Measurements from ENCODE around the gene PWWP2B.

The PWWP2B gene

GRCh38 chr10:132447446-132448247 is 50.6 kb downstream of the PWWP2B start:
- Histone ChIP-seq H2AFZ (ENCODE audit: low read depth, low read length) (no peak overlapping the region), H3K9me3 (ENCODE audit: low read length) (no peaks in the 10 kb centered on the region), H3K4me3 (ENCODE audit: low read length) (no peak overlapping the region), H3K27me3 (ENCODE audit: insufficient read depth, low read length) (no peaks in the 10 kb centered on the region), H3K4me1 (ENCODE audit: insufficient read depth, low read length) (peaks cover 12% of the 10 kb centered on the region), H3K36me3 (ENCODE audit: insufficient read depth, low read length) (no peaks in the 10 kb centered on the region)

- Histone ChIP-seq H3K4me1 (ENCODE audit: insufficient read depth, low read length) (peaks cover 17% of the 10 kb centered on the region), H3K9me3 (ENCODE audit: low read length) (no peaks in the 10 kb centered on the region), H2AFZ (ENCODE audit: low read depth, low read length) (no peak overlapping the region), H3K36me3 (ENCODE audit: insufficient read depth, low read length) (no peaks in the 10 kb centered on the region), H3K27me3 (ENCODE audit: insufficient read depth, low read length) (no peaks in the 10 kb centered on the region), H3K4me3 (ENCODE audit: low read length) (no peak overlapping the region)
These were observed 51.3 kb downstream of the PWWP2B start for GRCh38 chr10:132448248-132448731.

- no peaks in the 10 kb centered on the region for H3K9me3 ChIP-seq (ENCODE audit: low read length)
- no peaks in the 10 kb centered on the region for H3K36me3 ChIP-seq (ENCODE audit: insufficient read depth, low read length)
- no peaks in the 10 kb centered on the region for H3K27me3 ChIP-seq (ENCODE audit: insufficient read depth, low read length)
- peaks cover 17% of the 10 kb centered on the region for H3K4me1 ChIP-seq (ENCODE audit: insufficient read depth, low read length)
- H2AFZ ChIP-seq (ENCODE audit: low read depth, low read length): no peak overlapping the region
- H3K4me3 ChIP-seq (ENCODE audit: low read length): no peak overlapping the region
These were observed 52.2 kb downstream of the PWWP2B start for GRCh38 chr10:132449051-132449810.

GRCh38 chr10:132449811-132450181 is 52.8 kb downstream of the PWWP2B start:
- no peaks in the 10 kb centered on the region for H3K27me3 ChIP-seq (ENCODE audit: insufficient read depth, low read length)
- H3K36me3 ChIP-seq (ENCODE audit: insufficient read depth, low read length): no peaks in the 10 kb centered on the region
- peaks cover 15% of the 10 kb centered on the region for H3K4me1 ChIP-seq (ENCODE audit: insufficient read depth, low read length)
- H3K4me3 ChIP-seq (ENCODE audit: low read length): no peak overlapping the region
- no peak overlapping the region for H2AFZ ChIP-seq (ENCODE audit: low read depth, low read length)
- no peaks in the 10 kb centered on the region for H3K9me3 ChIP-seq (ENCODE audit: low read length)

GRCh38 chr10:132450466-132450824 is 53.4 kb downstream of the PWWP2B start:
- Histone ChIP-seq H3K27me3 (ENCODE audit: insufficient read depth, low read length) (no peaks in the 10 kb centered on the region), H3K36me3 (ENCODE audit: insufficient read depth, low read length) (no peaks in the 10 kb centered on the region), H2AFZ (ENCODE audit: low read depth, low read length) (no peak overlapping the region), H3K4me1 (ENCODE audit: insufficient read depth, low read length) (peaks cover 15% of the 10 kb centered on the region), H3K9me3 (ENCODE audit: low read length) (no peaks in the 10 kb centered on the region), H3K4me3 (ENCODE audit: low read length) (no peak overlapping the region)

- Histone ChIP-seq H3K4me3 (ENCODE audit: low read length) (no peak overlapping the region), H3K9me3 (ENCODE audit: low read length) (no peaks in the 10 kb centered on the region), H3K4me1 (ENCODE audit: insufficient read depth, low read length) (peaks cover 15% of the 10 kb centered on the region), H3K36me3 (ENCODE audit: insufficient read depth, low read length) (no peaks in the 10 kb centered on the region), H3K27me3 (ENCODE audit: insufficient read depth, low read length) (no peaks in the 10 kb centered on the region), H2AFZ (ENCODE audit: low read depth, low read length) (no peak overlapping the region)
These were observed 54.0 kb downstream of the PWWP2B start for GRCh38 chr10:132450825-132451505.

- no peaks in the 10 kb centered on the region for H3K27me3 ChIP-seq (ENCODE audit: insufficient read depth, low read length)
- H3K9me3 ChIP-seq (ENCODE audit: low read length): no peaks in the 10 kb centered on the region
- H2AFZ ChIP-seq (ENCODE audit: low read depth, low read length): no peak overlapping the region
- H3K4me1 ChIP-seq (ENCODE audit: insufficient read depth, low read length): peaks cover 15% of the 10 kb centered on the region
- H3K4me3 ChIP-seq (ENCODE audit: low read length): no peak overlapping the region
- H3K36me3 ChIP-seq (ENCODE audit: insufficient read depth, low read length): no peaks in the 10 kb centered on the region
These were observed 54.7 kb downstream of the PWWP2B start for GRCh38 chr10:132451506-132452215.

- Histone ChIP-seq H3K4me3 (ENCODE audit: low read length) (no peak overlapping the region), H2AFZ (ENCODE audit: low read depth, low read length) (no peak overlapping the region), H3K36me3 (ENCODE audit: insufficient read depth, low read length) (no peaks in the 10 kb centered on the region), H3K4me1 (ENCODE audit: insufficient read depth, low read length) (peaks cover 13% of the 10 kb centered on the region), H3K27me3 (ENCODE audit: insufficient read depth, low read length) (no peaks in the 10 kb centered on the region), H3K9me3 (ENCODE audit: low read length) (no peaks in the 10 kb centered on the region)
These were observed 55.2 kb downstream of the PWWP2B start for GRCh38 chr10:132452216-132452650.

- Histone ChIP-seq H3K27me3 (ENCODE audit: insufficient read depth, low read length) (no peaks in the 10 kb centered on the region), H2AFZ (ENCODE audit: low read depth, low read length) (no peak overlapping the region), H3K9me3 (ENCODE audit: low read length) (no peaks in the 10 kb centered on the region), H3K4me3 (ENCODE audit: low read length) (peak overlapping the region; percentile 38), H3K36me3 (ENCODE audit: insufficient read depth, low read length) (no peaks in the 10 kb centered on the region), H3K4me1 (ENCODE audit: insufficient read depth, low read length) (peaks cover 7% of the 10 kb centered on the region)
These were observed 55.9 kb downstream of the PWWP2B start for GRCh38 chr10:132452651-132453469.

- Histone ChIP-seq H3K36me3 (ENCODE audit: insufficient read depth, low read length) (no peaks in the 10 kb centered on the region), H2AFZ (ENCODE audit: low read depth, low read length) (no peak overlapping the region), H3K27me3 (ENCODE audit: insufficient read depth, low read length) (no peaks in the 10 kb centered on the region), H3K4me3 (ENCODE audit: low read length) (peak overlapping the region; percentile 24), H3K9me3 (ENCODE audit: low read length) (no peaks in the 10 kb centered on the region), H3K4me1 (ENCODE audit: insufficient read depth, low read length) (peaks cover 7% of the 10 kb centered on the region)
These were observed 56.5 kb downstream of the PWWP2B start for GRCh38 chr10:132453470-132453861.

GRCh38 chr10:132454296-132455198 is 57.5 kb downstream of the PWWP2B start:
- Histone ChIP-seq H3K36me3 (ENCODE audit: insufficient read depth, low read length) (no peaks in the 10 kb centered on the region), H3K9me3 (ENCODE audit: low read length) (no peaks in the 10 kb centered on the region), H2AFZ (ENCODE audit: low read depth, low read length) (no peak overlapping the region), H3K27me3 (ENCODE audit: insufficient read depth, low read length) (peaks cover 4% of the 10 kb centered on the region), H3K4me3 (ENCODE audit: low read length) (no peak overlapping the region), H3K4me1 (ENCODE audit: insufficient read depth, low read length) (peaks cover 8% of the 10 kb centered on the region)
